Measurements from ENCODE around the gene OSBPL6. TPM values are rescaled to one million over a fixed set of nuclear protein-coding genes. Genes with fewer than 3 reads are reported as not detected.

The OSBPL6 gene
- total and polyA plus RNA-seq, 2 of the 13 experiments (the other 11 are each of a cell fraction or from before 2014, with no cell fraction given), result 0.03 to 0.11 TPM

- TF ChIP-seq ZNF280D (CRISPR knock-in tag; IDR thresholded peaks at IDR 0.05), result no peak
- no peak for TF ChIP-seq SMAD3 (CRISPR knock-in tag; IDR thresholded peaks at IDR 0.05)
- no peak for TF ChIP-seq RXRA (CRISPR knock-in tag; IDR thresholded peaks at IDR 0.05)
Measured at GRCh38 chr2:178315488-178315948, 121.2 kb downstream of the OSBPL6 start (continued).

GRCh38 chr2:178317811-178318210, 123.5 kb downstream of the OSBPL6 start:
- H4K20me1 ChIP-seq (ENCODE audit: insufficient read depth, low read length), result no peaks in the 10 kb centered on the region
- no peak overlapping the region for H3K4me3 ChIP-seq (replicated peaks in 1 of 3; ENCODE audit: insufficient read depth in 1 of 3, low read depth in 2 of 3, low read length in 3 of 3)
- intact Hi-C loops (cut with micrococcal nuclease; ENCODE audit: unreplicated experiment) (no loop called here), in situ Hi-C loops (cut with HindIII; ENCODE audit: extremely low pct_ligation_motif_present, low pct_unique_long_range_greater_than_20kb) (no loop called here)
- H3K79me2 ChIP-seq (ENCODE audit: insufficient read depth, low read length), result no peaks in the 10 kb centered on the region
- no peak overlapping the region for H2AFZ ChIP-seq (ENCODE audit: low read length)
- no TSS peak for BruUV-seq (replicated peaks)
- H3K4me1 ChIP-seq (ENCODE audit: insufficient read depth, low read length), result no peaks in the 10 kb centered on the region
- FAIRE-seq (no peak), ATAC-seq (no peak), DNase-seq (ENCODE audit: low spot score) (no peak)
- H3K9ac ChIP-seq (ENCODE audit: insufficient read depth, low read depth, low read length), result no peak overlapping the region
- H3K4me2 ChIP-seq (ENCODE audit: low read depth, low read length), result no peak overlapping the region
- no peaks in the 10 kb centered on the region for H3K9me3 ChIP-seq (ENCODE audit: low read length)
- CTCF ChIA-PET (ENCODE audit: low intra/inter-chr PET ratio, low total read pairs), result no interaction called here
- POLR2A ChIA-PET, result no interaction called here
- H3K36me3 ChIP-seq (replicated peaks in 1 of 2; ENCODE audit: control insufficient read depth in 1 of 2, insufficient read depth in 2 of 2, low read length in 2 of 2), result no peaks in the 10 kb centered on the region
- H3K27ac ChIP-seq (ENCODE audit: extremely low read length, insufficient read depth, low read length), result no peak overlapping the region
- no peaks in the 10 kb centered on the region for H3K27me3 ChIP-seq (ENCODE audit: control insufficient read depth in 1 of 2, insufficient read depth in 2 of 2, low read length in 2 of 2)
- whole genome bisulfite sequencing (ENCODE audit: low lambda C conversion rate), result 50% methylated on average over 3 of the region's 3 CpGs
- TF ChIP-seq ZNF704 (CRISPR knock-in tag; IDR thresholded peaks at IDR 0.05; ENCODE audit: borderline replicate concordance), result no peak
- TF ChIP-seq PHF20 (CRISPR knock-in tag; IDR thresholded peaks at IDR 0.05), result no peak
- no peak for TF ChIP-seq ZNF788 (CRISPR knock-in tag; IDR thresholded peaks at IDR 0.05; ENCODE audit: borderline replicate concordance)
- TF ChIP-seq ZNF546 (CRISPR knock-in tag; conservative IDR thresholded peaks at IDR 0.05), result no peak
- no peak for TF ChIP-seq E2F1 (CRISPR knock-in tag; IDR thresholded peaks at IDR 0.05)
- no peak for TF ChIP-seq KLF16 (CRISPR knock-in tag; IDR thresholded peaks at IDR 0.05)
- no peak for TF ChIP-seq ZNF713 (CRISPR knock-in tag; IDR thresholded peaks at IDR 0.05)
- TF ChIP-seq ARNT2 (CRISPR knock-in tag; IDR thresholded peaks at IDR 0.05; ENCODE audit: low read depth), result no peak
- no peak for TF ChIP-seq ZBED4 (CRISPR knock-in tag; IDR thresholded peaks at IDR 0.05; ENCODE audit: borderline replicate concordance)
- no peak for TF ChIP-seq FLYWCH1 (CRISPR knock-in tag; IDR thresholded peaks at IDR 0.05)
- no peak for TF ChIP-seq CENPT (CRISPR knock-in tag; IDR thresholded peaks at IDR 0.05; ENCODE audit: low read depth)
